HG03354 (cell line): Measurements from ENCODE around the gene TGFB1I1.
A peak's percentile ranks its signal among the peaks of the same experiment; 100 is the strongest.

Experiments
- ATAC-seq: cut with Tn5 transposase; IDR thresholded peaks from one replicate; pipeline ENCODE4 v1.9.1; 2021; ENCODE audit warnings: mild to moderate bottlenecking; ENCODE audit not compliant: unreplicated experiment, poor library complexity, severe bottlenecking

The TGFB1I1 gene

GRCh38 chr16:31451681-31452351, 20.1 kb upstream of the TGFB1I1 start:
- peak; percentile 52 for ATAC-seq

GRCh38 chr16:31452631-31453106, 19.3 kb upstream of the TGFB1I1 start:
- ATAC-seq, result no peak

- no peak for ATAC-seq
Observed at GRCh38 chr16:31453255-31454204, 18.4 kb upstream of the TGFB1I1 start.

- no peak for ATAC-seq
Observed at GRCh38 chr16:31455601-31456314, 16.2 kb upstream of the TGFB1I1 start.

- no peak for ATAC-seq
Observed at GRCh38 chr16:31456988-31457360, 15.0 kb upstream of the TGFB1I1 start.

GRCh38 chr16:31458073-31458843, 13.7 kb upstream of the TGFB1I1 start:
- ATAC-seq, result peak; percentile 24

GRCh38 chr16:31458844-31459686, 12.9 kb upstream of the TGFB1I1 start, which contains the start of gene ARMC5:
ARMC5 (plus strand) TSS chr16:31459501; CDS start chr16:31459525, 24 bp downstream.
- ATAC-seq, result peak; percentile 75

GRCh38 chr16:31459687-31460581, 12.0 kb upstream of the TGFB1I1 start:
- ATAC-seq, result peak; percentile 71

GRCh38 chr16:31460582-31461002, 11.4 kb upstream of the TGFB1I1 start:
- ATAC-seq, result no peak

GRCh38 chr16:31461201-31461920, 10.6 kb upstream of the TGFB1I1 start:
- ATAC-seq, result no peak

- ATAC-seq, result no peak
Observed at GRCh38 chr16:31461921-31462804, 9.8 kb upstream of the TGFB1I1 start.

GRCh38 chr16:31464348-31464769, 7.6 kb upstream of the TGFB1I1 start:
- ATAC-seq, result no peak

GRCh38 chr16:31464781-31465260, 7.1 kb upstream of the TGFB1I1 start:
- no peak for ATAC-seq

- ATAC-seq, result no peak
Observed at GRCh38 chr16:31465788-31466370, 6.1 kb upstream of the TGFB1I1 start.

- ATAC-seq, result no peak
Observed at GRCh38 chr16:31466381-31466841, 5.5 kb upstream of the TGFB1I1 start.
